ENCODE data around the gene GRIP1.
"Not testable (repeated sequence)": the region's sequence is repeated elsewhere in the genome, so short reads cannot be mapped to it uniquely, and the experiment has no call there.

DNA sequence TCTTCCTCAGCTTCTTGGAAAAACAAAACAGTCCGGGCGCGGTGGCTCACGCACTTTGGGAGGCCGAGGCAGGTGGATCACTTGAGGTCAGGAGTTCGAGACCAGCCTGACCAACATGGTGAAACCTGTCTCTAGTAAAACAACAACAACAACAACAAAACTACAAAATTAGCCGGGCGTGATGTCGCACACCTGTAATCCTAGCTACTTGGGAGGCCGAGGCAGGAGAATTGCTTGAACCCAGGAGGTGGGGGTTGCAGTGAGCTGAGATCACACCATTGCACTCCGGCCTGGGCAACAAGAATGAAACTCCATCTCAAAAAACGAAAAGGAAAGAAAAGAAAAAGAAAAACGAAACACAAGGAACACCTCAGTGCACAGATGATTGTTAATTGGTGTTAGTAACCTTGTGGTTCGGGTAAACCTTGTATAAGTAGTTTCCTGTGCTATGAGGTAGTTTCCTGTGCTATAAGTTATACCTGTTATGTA, 375.5 kb downstream of the GRIP1 start:
- TF ChIP-seq CTCF (conservative IDR thresholded peaks at IDR 0.05; ENCODE audit: low read depth, low read length); POLR2A (IDR thresholded peaks at IDR 0.05; ENCODE audit: low read depth, low read length); CHD1 (IDR thresholded peaks at IDR 0.05; ENCODE audit: low read depth, low read length); RAD21 (IDR thresholded peaks at IDR 0.05; ENCODE audit: low read length): not testable (repeated sequence)
- TF ChIP-seq, protein P1, sequence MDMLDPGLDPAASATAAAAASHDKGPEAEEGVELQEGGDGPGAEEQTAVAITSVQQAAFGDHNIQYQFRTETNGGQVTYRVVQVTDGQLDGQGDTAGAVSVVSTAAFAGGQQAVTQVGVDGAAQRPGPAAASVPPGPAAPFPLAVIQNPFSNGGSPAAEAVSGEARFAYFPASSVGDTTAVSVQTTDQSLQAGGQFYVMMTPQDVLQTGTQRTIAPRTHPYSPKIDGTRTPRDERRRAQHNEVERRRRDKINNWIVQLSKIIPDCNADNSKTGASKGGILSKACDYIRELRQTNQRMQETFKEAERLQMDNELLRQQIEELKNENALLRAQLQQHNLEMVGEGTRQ (IDR thresholded peaks at IDR 0.05; ENCODE audit: low read depth, low read length), result not testable (repeated sequence)
